ENCODE results near the gene LIPA.

LIPA gene

GRCh38 chr10:89210794-89211425 is 40.7 kb downstream of the LIPA start:
- DNase-seq (ENCODE audit: low read depth, low spot score) = no peak
- CTCF ChIA-PET = interaction anchor here (0.8 to 11.3 kb wide), 8 partner anchors 180 to 375 kb away, joined by 3 to 166 read pairs (median 4); no protein-coding TSS in a partner anchor
- no peak for TF ChIP-seq CTCF (IDR thresholded peaks at IDR 0.05; ENCODE audit: insufficient read depth, low read length, missing control alignments)

GRCh38 chr10:89209718-89210117 is 41.9 kb downstream of the LIPA start:
- DNase-seq (ENCODE audit: low read depth, low spot score) = no peak
- TF ChIP-seq CTCF (IDR thresholded peaks at IDR 0.05; ENCODE audit: insufficient read depth, low read length, missing control alignments) = no peak
- CTCF ChIA-PET = interaction anchor here (11.3 kb wide), 1 partner anchor 179 kb away, joined by 166 read pairs; no protein-coding TSS in a partner anchor
- POLR2A ChIA-PET = no interaction called here
- H3K4me3 ChIP-seq (ENCODE audit: low read depth, low read length) = no peak overlapping the region

More at GRCh38 chr10:89210794-89211425, 40.7 kb downstream of the LIPA start:
- POLR2A ChIA-PET = no interaction called here
- H3K4me3 ChIP-seq (ENCODE audit: low read depth, low read length) = no peak overlapping the region

DNA sequence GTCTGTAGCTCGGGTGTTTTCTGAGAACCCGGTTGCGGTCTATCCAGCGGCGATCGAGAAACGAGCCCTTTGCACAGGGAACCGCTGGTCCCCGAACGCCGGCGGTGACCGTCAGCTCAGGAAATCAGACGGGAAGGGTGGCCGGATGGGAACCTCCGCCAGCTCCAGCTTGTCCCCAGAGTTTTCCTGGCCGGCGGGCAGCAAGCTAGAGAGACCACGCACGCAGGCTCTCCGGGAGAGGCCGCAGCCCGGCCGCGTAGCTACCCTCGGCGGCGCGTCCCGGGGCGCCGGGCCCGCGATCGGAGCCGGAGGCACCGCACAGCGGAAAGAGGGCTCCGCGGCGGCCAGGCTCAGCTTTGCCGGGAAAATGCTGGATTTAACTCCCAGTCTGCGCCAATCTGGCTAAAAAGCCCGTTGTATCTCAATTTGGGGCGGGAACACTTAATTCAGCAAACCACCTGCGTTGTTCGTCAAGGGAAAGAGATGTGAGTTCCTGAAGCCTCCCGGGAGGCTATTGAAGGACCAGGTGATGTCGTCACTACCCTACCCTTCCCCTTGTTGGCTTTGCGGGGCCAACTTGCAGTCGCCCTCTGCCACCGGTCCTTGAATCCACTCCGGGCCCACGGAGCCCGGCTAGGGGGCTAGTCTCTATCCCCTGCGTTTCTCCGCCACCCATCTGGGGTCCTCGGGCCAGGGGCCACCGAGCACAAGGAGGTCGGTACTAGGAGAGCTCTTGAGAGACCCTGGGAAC is 43.6 kb downstream of the LIPA start:
- no peak for DNase-seq (ENCODE audit: low read depth, low spot score)
- POLR2A ChIA-PET = interaction anchor here (0.7 to 1.7 kb wide), 4 partner anchors 20 to 129 kb away, joined by 3 to 9 read pairs (median 5); no protein-coding TSS in a partner anchor
- CTCF ChIA-PET = interaction anchor here (0.7 to 11.3 kb wide), 12 partner anchors 8 to 372 kb away, joined by 3 to 166 read pairs (median 4); partner anchors contain the start of gene FAS
- peak overlapping the region; percentile 66 for H3K4me3 ChIP-seq (ENCODE audit: low read depth, low read length)
- no peak for TF ChIP-seq CTCF (IDR thresholded peaks at IDR 0.05; ENCODE audit: insufficient read depth, low read length, missing control alignments)

DNA sequence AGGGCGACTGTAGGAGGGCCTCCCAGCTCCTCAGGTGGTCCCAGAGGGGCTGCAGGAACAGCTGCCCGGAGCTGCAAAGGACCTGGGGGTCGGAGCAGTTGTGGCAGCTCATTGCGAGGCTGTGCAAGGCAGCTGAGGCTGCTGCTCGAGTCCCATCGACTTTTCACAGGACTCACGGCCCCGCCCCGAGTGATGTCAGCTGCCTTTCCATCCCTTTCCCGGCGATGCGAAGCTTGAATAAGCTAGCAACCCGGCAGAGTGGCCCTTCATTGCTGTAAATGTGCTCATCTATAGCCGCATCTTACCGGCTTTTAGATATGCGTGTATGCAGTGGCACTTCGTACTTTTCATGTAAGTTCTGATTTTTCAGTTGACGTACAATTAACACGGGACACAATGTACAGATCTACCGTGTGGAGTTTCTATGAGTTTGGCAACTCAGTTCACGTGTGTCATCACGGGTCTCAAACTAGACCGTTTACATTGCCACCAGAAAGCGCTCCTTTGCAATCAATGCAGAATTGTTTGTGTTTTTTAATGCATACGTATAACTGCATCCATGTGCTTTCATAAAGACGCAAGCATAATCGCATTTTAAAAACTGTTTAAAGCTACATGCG is 44.3 kb downstream of the LIPA start, which contains the start of gene CH25H:
CH25H (minus strand) TSS at position 137 of the 620 bp plus-strand sequence; CDS start at position 112, 25 bp downstream.
- DNase-seq (ENCODE audit: low read depth, low spot score) = no peak
- peak within 1 kb of the TSS; percentile 66 for H3K4me3 ChIP-seq (ENCODE audit: low read depth, low read length)
- TF ChIP-seq CTCF (IDR thresholded peaks at IDR 0.05; ENCODE audit: insufficient read depth, low read length, missing control alignments) = no peak
- POLR2A ChIA-PET = interaction anchor here (0.7 to 1.7 kb wide), 5 partner anchors 19 to 128 kb away, joined by 3 to 9 read pairs (median 4); no protein-coding TSS in a partner anchor
- CTCF ChIA-PET = interaction anchor here (0.7 to 11.3 kb wide), 12 partner anchors 8 to 371 kb away, joined by 3 to 166 read pairs (median 4); partner anchors contain the start of gene FAS

DNA sequence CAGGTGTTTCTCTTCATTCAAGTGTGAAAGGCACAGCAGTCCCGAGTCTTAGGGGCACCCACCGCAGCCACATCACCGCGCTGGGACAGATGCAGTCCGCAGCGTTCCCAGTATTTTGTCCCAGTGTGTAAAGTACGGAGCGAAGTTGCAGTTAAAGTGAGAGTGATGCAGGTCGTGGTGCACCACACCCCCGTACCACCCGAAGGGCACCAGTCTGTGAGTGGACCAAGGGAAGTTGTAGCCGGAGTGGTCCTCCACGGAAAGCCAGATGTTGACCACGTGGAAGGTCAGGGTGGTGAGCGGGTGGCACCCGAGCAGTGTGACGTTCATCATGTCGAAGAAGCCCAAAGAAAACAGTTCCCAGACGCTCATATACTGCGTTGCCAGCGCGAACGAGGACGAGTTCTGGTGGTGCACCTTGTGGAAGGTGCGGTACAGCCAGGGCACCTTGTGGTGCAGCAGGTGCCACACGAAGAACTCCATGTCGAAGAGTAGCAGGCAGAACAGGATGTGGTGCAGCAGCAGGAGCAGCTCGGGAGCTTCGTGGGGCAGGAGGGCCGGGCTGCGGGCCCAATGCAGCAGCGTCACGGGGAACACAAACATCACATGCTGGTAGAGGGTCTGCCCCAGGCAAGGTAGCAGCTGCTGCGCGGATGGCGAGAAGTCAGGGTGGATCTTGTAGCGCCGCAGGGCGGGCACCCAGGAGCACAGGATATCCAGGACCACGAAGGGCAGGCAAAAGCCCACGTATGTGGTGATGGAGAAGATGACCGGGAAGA is 45.0 kb downstream of the LIPA start:
- TF ChIP-seq CTCF (IDR thresholded peaks at IDR 0.05; ENCODE audit: insufficient read depth, low read length, missing control alignments) = no peak
- ChIA-PET POLR2A (interaction anchor here (0.7 to 1.7 kb wide), 5 partner anchors 19 to 127 kb away, joined by 3 to 9 read pairs (median 4); no protein-coding TSS in a partner anchor), CTCF (interaction anchor here (0.8 to 11.3 kb wide), 8 partner anchors 9 to 371 kb away, joined by 3 to 166 read pairs (median 6); no protein-coding TSS in a partner anchor)
- no peak for DNase-seq (ENCODE audit: low read depth, low spot score)
- peak overlapping the region; percentile 66 for H3K4me3 ChIP-seq (ENCODE audit: low read depth, low read length)
